ENCODE measurements around the gene SOX6. TPM values are rescaled to one million over a fixed set of nuclear protein-coding genes. Genes with fewer than 3 reads are reported as not detected.

Gene SOX6
- total RNA-seq, 6 experiments from 2014 or later = 3.3 to 16.1 (median 7.8) TPM

DNA sequence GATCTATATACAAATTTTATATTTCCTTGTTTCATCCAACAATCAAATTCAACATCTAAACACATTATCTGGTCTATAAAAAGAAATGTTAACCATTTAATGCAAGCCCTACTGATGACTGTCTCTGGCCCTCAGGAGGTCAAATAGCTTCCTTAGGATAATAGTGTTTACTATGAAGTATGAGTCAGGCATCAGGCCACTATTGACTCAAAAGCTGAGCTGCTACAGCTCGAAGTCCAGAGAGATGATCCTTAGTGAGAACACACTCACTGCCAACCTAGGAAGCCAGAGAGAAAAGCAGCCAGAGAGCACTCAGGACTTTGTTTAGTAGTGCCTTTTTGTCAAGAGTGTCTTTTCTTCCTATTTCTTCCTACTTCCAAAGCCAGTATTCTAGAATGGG, 171.8 kb downstream of the SOX6 start:
- DNase-seq (peak in 1 of 3 donors; percentile 79), ATAC-seq (peak; percentile 89 to 93 (median 91))
- WGBS (ENCODE audit: insufficient coverage, low coverage, low lambda C conversion rate, missing lambda C conversion rate) = 0% methylated on average over 1 of the region's 1 CpG
- H3K27ac ChIP-seq = peak overlapping the region; percentile 62 to 93 (median 69)
- peak; percentile 44 for TF ChIP-seq POLR2A (IDR thresholded peaks at IDR 0.05)
- TF ChIP-seq, protein P1, sequence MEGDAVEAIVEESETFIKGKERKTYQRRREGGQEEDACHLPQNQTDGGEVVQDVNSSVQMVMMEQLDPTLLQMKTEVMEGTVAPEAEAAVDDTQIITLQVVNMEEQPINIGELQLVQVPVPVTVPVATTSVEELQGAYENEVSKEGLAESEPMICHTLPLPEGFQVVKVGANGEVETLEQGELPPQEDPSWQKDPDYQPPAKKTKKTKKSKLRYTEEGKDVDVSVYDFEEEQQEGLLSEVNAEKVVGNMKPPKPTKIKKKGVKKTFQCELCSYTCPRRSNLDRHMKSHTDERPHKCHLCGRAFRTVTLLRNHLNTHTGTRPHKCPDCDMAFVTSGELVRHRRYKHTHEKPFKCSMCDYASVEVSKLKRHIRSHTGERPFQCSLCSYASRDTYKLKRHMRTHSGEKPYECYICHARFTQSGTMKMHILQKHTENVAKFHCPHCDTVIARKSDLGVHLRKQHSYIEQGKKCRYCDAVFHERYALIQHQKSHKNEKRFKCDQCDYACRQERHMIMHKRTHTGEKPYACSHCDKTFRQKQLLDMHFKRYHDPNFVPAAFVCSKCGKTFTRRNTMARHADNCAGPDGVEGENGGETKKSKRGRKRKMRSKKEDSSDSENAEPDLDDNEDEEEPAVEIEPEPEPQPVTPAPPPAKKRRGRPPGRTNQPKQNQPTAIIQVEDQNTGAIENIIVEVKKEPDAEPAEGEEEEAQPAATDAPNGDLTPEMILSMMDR (IDR thresholded peaks at IDR 0.05) = no peak
- peaks cover 0 to 36% (median 8%) of the 10 kb centered on the region in 4 donors for H3K4me1 ChIP-seq
- intact Hi-C loops (cut with DNase I) = no loop called here
- H3K4me3 ChIP-seq = no peak overlapping the region
- no peaks in the 10 kb centered on the region for H3K36me3 ChIP-seq
- H3K9me3 ChIP-seq = no peaks in the 10 kb centered on the region
- no peaks in the 10 kb centered on the region for H3K27me3 ChIP-seq

DNA sequence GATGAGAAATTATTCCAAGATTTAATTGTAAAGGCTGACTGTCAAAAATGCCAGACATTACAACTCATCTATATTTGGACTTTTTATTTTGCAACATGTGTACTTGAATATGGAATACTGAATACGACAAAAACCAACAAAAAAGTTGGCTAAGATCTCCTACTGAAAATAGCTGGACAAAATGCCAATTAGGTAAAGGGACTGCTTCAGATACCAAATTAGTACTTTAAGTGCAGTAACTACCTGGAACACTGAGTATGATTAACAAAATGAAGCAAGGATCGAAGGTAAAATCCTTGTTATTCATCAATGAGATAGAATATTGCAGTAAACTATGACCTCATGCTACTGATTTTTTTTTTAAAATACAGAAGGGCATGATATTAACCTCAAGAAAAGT, 173.8 kb downstream of the SOX6 start:
- no peaks in the 10 kb centered on the region for H3K9me3 ChIP-seq
- no peaks in the 10 kb centered on the region for H3K36me3 ChIP-seq
- no peaks in the 10 kb centered on the region for H3K27me3 ChIP-seq
- H3K4me1 ChIP-seq = peaks cover 0 to 36% (median 8%) of the 10 kb centered on the region in 4 donors
- H3K4me3 ChIP-seq = no peak overlapping the region
- TF ChIP-seq POLR2A (IDR thresholded peaks at IDR 0.05) = no peak
- TF ChIP-seq, protein P1 (IDR thresholded peaks at IDR 0.05) = no peak
- DNase-seq (no peak), ATAC-seq (peak in 3 of 4 donors; percentile 9 to 36 (median 29))
- WGBS (ENCODE audit: insufficient coverage, low coverage, low lambda C conversion rate, missing lambda C conversion rate) = 29% methylated on average over 2 of the region's 2 CpGs
- H3K27ac ChIP-seq = peak overlapping the region in 1 of 3 donors; percentile 93
- intact Hi-C loops (cut with DNase I) = no loop called here

DNA sequence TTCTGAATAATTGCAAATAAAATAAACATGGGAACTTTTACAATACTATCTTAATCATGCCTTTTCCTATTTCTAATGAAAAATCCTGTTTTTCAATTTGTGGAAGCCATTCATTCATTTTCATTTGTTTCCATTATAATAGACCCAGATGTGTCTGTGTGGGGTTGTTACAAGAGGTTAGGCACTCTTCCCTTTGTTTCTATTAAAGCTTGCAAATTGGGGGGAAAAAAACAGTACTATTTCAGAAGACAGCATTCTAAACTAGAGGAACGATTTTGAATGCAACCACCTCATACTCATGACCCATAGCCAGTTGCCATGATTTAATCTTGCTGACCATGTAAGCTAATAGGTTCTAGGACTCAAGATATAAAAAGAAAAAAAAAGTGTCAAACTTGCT, 175.5 kb downstream of the SOX6 start:
- TF ChIP-seq POLR2A (IDR thresholded peaks at IDR 0.05) = no peak
- TF ChIP-seq, protein P1 (IDR thresholded peaks at IDR 0.05) = no peak
- ATAC-seq (no peak), DNase-seq (no peak)
- Histone ChIP-seq H3K27me3 (no peaks in the 10 kb centered on the region), H3K36me3 (no peaks in the 10 kb centered on the region), H3K4me1 (peaks cover 0 to 25% (median 5%) of the 10 kb centered on the region in 4 donors), H3K4me3 (no peak overlapping the region), H3K9me3 (no peaks in the 10 kb centered on the region), H3K27ac (no peak overlapping the region)
- intact Hi-C loops (cut with DNase I) = no loop called here
- 64% methylated on average over 1 of the region's 1 CpG for WGBS (ENCODE audit: insufficient coverage, low coverage, low lambda C conversion rate, missing lambda C conversion rate)

DNA sequence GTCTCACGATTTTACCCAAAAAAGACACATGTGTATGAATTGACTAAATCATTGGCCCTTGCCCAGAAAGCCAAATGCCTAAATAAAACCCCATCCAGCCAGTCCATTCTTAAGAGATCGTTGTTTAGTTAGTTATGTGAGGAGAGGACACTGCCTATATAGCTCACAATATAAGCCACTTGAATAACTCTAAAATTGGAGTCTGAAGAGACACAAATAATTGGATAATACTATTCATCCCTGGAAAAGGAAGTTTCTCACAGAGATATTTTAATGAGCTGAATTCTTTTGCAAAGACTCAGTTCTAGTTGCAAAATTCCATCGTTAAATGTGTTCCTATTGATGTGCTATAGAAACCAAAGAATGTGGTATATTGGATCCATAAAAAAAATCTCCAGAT, 176.7 kb downstream of the SOX6 start:
- 69% methylated on average over 3 of the region's 3 CpGs for WGBS (ENCODE audit: insufficient coverage, low coverage, low lambda C conversion rate, missing lambda C conversion rate)
- TF ChIP-seq, protein P1 (IDR thresholded peaks at IDR 0.05) = no peak
- TF ChIP-seq POLR2A (IDR thresholded peaks at IDR 0.05) = no peak
- no peaks in the 10 kb centered on the region for H3K27me3 ChIP-seq
- no peak overlapping the region for H3K4me3 ChIP-seq
- H3K36me3 ChIP-seq = no peaks in the 10 kb centered on the region
- H3K9me3 ChIP-seq = no peaks in the 10 kb centered on the region
- H3K4me1 ChIP-seq = peaks cover 0 to 15% (median 0%) of the 10 kb centered on the region in 4 donors
- ATAC-seq (no peak), DNase-seq (no peak)
- no peak overlapping the region for H3K27ac ChIP-seq
- intact Hi-C loops (cut with DNase I) = no loop called here

DNA sequence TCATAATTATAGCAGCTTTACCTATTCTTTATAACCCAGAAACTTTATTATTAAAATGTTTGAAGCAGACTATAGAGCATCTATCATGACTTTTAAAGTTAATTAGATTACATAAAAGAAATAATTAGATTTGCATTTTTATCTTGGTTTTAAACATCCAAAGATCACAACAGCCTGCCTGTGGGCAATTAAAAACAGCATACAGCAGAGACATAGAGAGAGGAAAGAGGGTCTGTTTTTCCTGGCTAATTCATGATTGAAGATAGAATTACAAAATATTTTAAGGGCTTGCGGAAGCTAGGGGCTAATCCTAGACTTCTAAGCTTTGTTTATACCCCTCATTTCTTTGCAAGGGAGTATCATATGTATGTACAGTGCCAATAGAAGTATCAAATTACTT, 178.1 kb downstream of the SOX6 start:
- TF ChIP-seq, protein P1 (IDR thresholded peaks at IDR 0.05) = no peak
- TF ChIP-seq POLR2A (IDR thresholded peaks at IDR 0.05) = no peak
- Histone ChIP-seq H3K4me1 (peaks cover 0 to 7% (median 0%) of the 10 kb centered on the region in 4 donors), H3K27ac (no peak overlapping the region), H3K36me3 (no peaks in the 10 kb centered on the region), H3K9me3 (no peaks in the 10 kb centered on the region), H3K4me3 (no peak overlapping the region), H3K27me3 (no peaks in the 10 kb centered on the region)
- DNase-seq (no peak), ATAC-seq (no peak)
- 100% methylated on average over 1 of the region's 1 CpG for WGBS (ENCODE audit: insufficient coverage, low coverage, low lambda C conversion rate, missing lambda C conversion rate)
- intact Hi-C loops (cut with DNase I) = no loop called here

All from right lobe of liver (tissue), 6 donors.